Hindlimb muscle (tissue), 1 donor: ENCODE measurements around the gene PGM1. TPM values are rescaled to one million over a fixed set of nuclear protein-coding genes. Genes with fewer than 3 reads are reported as not detected.
"Not testable (repeated sequence)": the region's sequence is repeated elsewhere in the genome, so short reads cannot be mapped to it uniquely, and the experiment has no call there.

Source experiments
- DNase-seq: peaks from one replicate; pipeline ENCODE4 v3.0.0-alpha.2; 2013
- polyA plus RNA-seq: library from polyadenylated mRNA; unstranded; fragments of 120-200 nt; gene quantifications from one replicate; pipeline ENCODE4 v1.2.1, GENCODE V29; 2013; ENCODE audit not compliant: insufficient read length

PGM1 gene
- polyA plus RNA-seq = 77.2 TPM

DNA sequence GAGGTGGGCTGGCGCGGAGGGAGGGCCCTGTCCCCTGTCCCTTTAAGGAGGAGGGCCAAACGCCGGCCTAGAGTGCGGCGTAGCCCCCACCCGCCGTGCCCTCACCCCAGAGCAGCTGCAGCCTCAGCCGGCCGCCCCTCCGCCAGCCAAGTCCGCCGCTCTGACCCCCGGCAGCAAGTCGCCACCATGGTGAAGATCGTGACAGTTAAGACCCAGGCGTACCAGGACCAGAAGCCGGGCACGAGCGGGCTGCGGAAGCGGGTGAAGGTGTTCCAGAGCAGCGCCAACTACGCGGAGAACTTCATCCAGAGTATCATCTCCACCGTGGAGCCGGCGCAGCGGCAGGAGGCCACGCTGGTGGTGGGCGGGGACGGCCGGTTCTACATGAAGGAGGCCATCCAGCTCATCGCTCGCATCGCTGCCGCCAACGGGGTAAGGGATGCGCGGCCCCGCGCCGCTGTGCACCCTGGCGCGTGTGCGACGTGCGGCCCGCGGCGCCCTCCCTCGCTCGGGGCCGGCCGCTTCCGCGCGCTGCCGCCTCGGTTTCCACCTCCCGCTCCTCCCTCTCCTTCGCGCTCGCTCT, at the start of gene PGM1:
Gene PGM1, plus strand, starts transcription at position 109 of the 583 bp plus-strand sequence. Its CDS starts 78 bp downstream, at position 187.
- DNase-seq = peak; percentile 86

GRCh38 chr1:63545780-63546179, 47.4 kb upstream of the PGM1 start:
- DNase-seq = no peak

DNA sequence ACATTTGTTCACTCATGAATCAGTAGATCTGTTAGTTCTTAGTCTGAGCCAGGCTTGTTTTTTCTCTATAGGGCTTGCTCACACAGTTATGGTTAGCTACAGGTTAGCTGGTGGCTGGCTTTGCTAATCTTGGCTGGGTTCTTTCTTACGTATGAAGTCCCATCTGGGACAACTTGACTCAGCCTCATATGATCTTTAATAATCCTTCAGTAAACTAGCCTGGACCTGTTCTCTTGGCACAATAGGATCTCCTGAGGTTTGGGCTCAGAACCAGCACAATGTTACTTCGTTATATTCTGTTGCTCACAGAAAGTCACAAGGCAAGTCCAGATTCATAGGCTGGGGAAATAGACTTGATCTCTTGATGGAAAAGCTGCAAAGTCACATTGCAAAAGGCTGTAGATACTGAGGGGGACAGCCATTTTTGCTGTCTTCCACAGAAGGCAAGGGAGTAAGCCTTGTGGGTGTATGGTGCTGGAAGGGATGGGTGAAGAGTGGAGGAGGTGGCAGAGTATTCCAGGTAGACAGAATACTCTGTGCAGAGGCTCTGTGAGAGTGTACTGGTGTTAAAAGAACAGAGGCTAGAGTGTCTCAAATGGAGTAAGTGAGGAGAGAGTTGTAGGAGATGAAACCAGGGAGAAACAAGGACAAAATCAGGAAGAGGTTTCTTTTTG, 45.5 kb upstream of the PGM1 start:
- DNase-seq = no peak

GRCh38 chr1:63548303-63548702, 44.9 kb upstream of the PGM1 start:
- no peak for DNase-seq

DNA sequence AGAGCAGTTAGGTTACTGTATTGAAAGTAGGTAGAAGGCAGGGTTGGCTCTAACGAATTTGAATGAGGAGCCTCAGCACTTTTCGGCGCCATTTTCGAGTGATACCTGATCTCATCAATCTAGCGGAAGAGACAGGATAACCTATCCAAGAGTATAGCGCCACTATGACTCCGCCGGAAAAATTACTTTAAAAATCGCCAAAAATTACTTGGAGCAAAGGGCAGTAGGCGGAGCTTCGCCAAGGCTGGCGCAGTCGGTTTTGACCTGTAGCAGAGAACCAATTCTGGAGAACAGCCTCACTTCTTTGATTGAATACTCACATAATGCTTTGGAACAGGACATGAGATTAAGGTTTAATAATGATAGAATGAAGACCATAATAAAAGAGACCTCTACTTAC, 44.3 kb upstream of the PGM1 start:
- DNase-seq = no peak

DNA sequence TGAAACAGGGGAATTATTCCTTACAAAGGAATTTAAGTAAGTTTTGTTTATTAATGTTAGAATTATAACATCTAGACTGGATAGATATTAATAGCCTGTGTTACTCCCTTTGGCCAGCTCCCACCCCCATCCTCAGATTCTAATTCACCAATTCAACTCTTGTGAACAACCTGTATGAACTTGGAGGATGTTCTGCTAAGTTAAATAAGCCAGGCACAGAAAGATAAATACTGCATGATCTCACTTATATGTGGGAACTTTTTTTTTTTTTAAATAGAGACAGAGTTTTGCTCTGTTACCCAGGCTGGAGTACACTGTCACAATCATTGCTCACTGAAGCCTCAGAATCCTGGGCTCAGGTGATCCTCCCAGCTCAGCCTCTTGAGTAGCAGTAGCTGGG, 37.7 kb upstream of the PGM1 start:
- DNase-seq = no peak

DNA sequence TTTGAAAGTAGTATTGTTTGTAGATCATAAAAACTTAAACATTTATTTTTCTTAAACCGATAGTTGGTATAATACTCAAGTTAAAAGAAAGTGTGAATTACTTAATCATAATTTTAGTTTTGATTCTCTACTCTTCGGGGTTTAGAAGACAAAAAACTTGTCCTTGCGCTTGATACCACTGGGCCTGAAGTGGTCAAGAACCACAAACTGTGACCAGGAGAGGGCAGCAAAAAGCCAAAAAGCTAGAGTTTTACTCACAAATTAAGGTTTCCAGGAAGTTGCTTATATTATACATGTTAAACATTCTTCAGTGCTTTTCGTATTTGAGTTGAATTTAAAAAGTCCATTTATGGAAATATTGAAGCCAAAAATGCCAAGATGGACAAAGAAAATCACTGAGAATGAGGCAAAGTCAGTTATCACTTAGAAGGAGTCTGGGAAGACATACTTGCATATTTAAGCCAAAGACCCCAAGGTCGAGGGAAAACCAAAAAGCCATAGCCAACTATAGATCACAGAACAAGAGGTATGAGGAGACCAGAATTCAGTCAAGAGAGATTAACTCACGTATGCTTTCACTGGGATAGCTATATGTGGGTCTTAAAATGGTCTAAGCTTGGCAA, 35.7 kb upstream of the PGM1 start:
- DNase-seq = no peak

DNA sequence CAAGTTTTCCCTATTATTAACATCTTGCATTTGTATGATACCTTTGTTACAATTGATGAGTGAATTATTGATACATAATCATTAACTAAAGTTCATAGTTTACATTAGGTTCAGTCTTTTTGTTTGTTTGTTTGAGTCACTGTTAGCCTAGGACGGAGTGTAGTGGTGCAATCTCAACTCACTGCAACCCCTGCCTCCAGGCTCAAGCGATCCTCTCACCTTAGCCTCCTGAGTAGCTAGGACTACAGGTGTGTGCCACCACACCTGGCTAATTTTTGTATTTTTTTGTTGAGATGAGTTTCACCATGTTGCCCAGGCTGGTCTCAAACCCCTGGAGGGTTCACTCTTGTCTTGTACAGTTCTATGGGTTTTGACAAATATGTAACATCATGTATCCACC, 33.9 kb upstream of the PGM1 start:
- DNase-seq = no peak

GRCh38 chr1:63563745-63564144, 29.5 kb upstream of the PGM1 start:
- no peak for DNase-seq

DNA sequence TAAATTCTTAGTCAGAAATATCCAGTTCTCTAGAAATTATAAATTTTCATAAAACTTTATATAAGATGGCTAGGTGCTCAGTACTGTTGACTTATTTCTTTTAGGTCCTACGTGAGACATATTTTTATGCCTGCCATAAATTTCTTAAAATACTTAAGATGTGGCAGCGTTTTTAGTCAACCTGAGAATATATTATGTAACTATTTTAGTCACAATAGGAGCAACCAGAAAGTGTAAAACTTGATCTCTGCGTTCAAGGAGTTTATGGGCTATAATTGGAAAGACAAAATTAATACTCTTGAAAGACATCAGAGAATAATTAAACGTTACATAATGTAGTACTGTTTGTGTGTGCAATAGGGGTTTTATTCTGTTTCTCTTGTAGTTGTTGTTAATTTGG, 24.1 kb upstream of the PGM1 start:
- DNase-seq = no peak

GRCh38 chr1:63569640-63570316, 23.4 kb upstream of the PGM1 start:
- no peak for DNase-seq

GRCh38 chr1:63572686-63573085, 20.5 kb upstream of the PGM1 start:
- DNase-seq = not testable (repeated sequence)

DNA sequence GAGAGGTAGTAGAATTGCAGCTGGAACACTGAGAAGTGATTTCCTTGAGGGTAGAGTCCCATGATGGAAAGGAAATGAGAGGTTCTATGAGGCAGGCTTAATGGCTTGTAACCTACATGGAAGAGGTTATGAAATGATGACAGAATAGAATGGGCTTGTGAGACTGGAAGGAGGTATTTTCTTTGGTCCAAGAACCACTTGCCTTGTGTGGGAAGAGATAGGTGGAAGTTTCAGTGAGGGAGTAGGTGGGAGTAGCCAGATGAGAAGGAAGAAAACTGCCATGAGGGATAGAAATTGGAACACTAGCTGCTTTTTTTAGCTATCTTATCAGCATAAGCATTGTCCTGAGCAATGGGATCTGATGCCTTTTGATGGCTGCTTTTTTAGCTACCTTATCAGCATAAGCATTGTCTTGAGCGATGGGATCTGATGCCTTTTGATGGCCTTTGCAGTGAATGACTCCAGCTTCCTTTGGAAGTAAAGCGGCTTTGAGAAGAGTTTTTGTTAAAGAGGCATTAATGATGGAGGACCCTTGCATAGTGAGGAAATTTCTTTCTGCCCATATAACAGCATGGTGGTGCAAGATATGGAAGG, 18.9 kb upstream of the PGM1 start:
- not testable (repeated sequence) for DNase-seq

GRCh38 chr1:63575340-63575826, 17.8 kb upstream of the PGM1 start:
- peak; percentile 23 for DNase-seq

DNA sequence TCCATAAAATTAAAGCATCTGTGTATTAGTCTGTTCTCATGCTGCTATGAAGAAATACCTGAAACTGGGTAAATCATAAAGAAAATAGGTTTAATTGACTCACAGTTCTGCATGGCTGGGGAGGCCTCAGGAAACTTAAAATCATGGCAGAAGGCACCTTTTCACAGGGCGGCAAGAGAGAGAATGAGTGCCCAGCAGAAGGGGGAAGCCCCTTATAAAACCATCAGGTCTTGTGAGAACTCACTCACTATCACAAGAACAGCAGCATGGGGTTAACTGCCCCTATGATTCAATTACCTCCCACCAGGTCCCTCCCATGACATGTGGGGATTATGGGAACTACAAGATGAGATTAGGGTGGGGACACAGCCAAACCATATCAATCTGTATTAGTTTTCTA, 6.9 kb upstream of the PGM1 start:
- not testable (repeated sequence) for DNase-seq

- peak; percentile 32 for DNase-seq
These were observed 3.0 kb upstream of the PGM1 start for GRCh38 chr1:63590166-63590560.

DNA sequence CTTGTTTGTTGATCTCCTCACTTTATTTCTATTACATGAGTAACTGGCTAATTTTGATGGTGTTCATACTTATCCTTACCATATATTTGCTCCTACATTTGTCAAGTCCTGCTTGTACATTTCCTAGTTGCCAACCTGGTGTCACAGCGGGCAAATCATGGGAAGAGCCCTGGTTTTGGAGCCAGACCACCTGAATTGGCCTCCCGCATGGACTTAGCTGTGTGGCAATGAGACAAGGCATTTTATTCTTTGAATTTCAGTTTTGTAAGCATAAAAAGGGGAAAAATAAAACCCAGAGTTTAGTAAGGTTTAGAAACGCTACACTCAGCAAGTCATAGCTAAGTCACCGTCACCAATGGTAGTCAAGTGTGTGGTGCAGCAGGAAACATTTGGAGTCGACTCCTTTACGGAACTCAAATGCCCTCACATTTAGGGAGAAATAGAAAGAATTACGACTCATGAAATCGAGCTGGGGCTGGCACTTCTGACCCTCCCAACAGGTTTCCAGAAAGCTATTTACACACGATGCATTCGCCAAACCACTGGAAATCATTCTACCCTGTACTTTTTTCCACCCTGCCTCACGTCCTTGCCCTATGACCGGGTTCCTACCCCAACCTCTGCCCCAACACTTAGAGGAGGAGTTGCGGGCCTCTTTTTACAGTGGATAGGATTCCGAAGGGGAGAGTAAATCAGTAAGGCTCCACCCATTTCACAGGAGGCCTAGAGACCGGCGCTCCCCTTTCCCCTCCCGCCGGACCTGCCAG, 492 bp upstream of the PGM1 start:
- DNase-seq = peak; percentile 11

DNA sequence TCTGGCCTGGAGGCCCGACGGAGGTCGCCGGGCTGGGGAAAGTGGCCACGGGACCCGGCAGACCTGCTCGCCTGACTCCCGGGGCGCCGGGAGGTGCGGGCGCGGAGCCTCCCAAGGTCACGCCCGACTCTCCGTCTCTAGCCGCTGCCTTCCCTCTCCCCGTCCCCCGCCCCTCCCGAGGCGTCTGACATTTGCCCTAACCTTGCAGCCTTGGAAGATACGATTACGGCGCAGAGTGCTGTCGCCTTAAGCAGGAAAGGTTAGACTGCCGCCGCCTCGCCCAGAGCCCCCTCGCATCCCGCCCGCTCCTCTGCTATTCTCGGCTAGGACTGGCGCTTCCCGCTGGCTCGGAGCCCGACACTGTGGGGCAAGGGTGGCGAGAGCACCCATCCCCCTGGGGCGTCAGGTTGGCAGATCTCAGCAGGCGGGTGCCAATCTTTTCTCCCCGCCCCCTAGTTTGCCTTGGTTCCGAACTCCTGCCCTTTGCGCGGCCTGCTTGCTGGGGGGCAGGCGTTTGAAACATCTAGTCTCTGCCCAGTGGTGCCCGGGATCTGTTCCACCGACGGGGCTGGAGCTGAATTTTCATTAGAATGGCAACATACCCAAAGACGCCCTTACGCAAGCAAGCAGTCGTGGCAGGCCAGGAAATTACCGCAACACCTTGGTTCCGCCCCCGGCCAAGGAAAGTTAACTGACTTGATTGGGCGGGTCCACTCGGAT, 835 bp downstream of the PGM1 start:
- peak; percentile 43 for DNase-seq

GRCh38 chr1:63595435-63595834, 2.2 kb downstream of the PGM1 start:
- DNase-seq = no peak

- DNase-seq = no peak
These were observed 6.6 kb downstream of the PGM1 start for GRCh38 chr1:63599799-63600198.

GRCh38 chr1:63600248-63600647, 7.0 kb downstream of the PGM1 start:
- no peak for DNase-seq
